Measurements from ENCODE around the gene TACC2. TPM values are rescaled to one million over a fixed set of nuclear protein-coding genes. Genes with fewer than 3 reads are reported as not detected.
A peak's percentile ranks its signal among the peaks of the same experiment; 100 is the strongest.

TACC2 gene
- total RNA-seq, 2 experiments from 2014 or later, result not detected

- CTCF ChIA-PET, result interaction anchor here (0.8 to 1.2 kb wide), 2 partner anchors 14 to 157 kb away, joined by 3 to 4 read pairs; no protein-coding TSS in a partner anchor
- H3K27me3 Mint-ChIP-seq, result peaks cover 5% of the 10 kb centered on the region
- no peak for ATAC-seq
These were observed 153.1 kb downstream of the TACC2 start for GRCh38 chr10:122141821-122142640.

DNA sequence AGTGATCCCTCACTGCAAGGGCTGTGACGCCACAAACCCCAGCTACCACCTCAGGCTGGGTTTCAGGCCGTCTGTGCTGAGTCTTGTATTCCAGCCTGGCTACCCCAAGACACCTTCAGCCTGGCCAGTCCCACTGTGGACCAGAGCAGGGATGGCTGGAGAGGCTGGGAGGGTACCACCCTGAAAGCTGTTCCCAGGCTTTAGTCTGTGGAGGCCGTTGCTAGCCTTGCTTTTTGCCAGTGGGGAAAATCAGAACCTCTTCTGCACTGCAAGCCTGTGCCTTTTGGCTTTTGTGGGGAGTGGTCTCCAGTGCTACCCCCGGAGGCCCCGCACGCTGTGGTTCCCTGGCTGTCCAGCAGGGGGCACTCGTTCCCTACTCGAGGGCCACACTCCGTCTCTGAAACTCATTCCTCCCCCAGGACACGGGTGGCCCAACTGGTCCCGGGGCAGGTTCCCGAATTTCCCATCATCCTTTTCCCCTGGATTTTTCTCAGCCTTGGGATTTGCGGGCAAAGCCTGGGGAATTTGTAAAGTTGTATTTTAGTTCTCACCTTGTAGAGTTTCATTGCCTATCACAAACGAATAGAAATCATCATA, 153.8 kb downstream of the TACC2 start:
- Mint-ChIP-seq H3K27ac (no peak overlapping the region), H3K9me3 (ENCODE audit: low read depth) (peaks cover 3% of the 10 kb centered on the region), H3K36me3 (no peaks in the 10 kb centered on the region), H3K4me3 (no peak overlapping the region), H3K27me3 (peaks cover 5% of the 10 kb centered on the region), H3K4me1 (no peaks in the 10 kb centered on the region)
- DNase-seq (peak; percentile 41), ATAC-seq (no peak)
- CTCF ChIA-PET, result interaction anchor here (0.8 to 1.2 kb wide), 2 partner anchors 15 to 156 kb away, joined by 3 to 4 read pairs; no protein-coding TSS in a partner anchor

More at GRCh38 chr10:122141821-122142640, 153.1 kb downstream of the TACC2 start:
- Mint-ChIP-seq H3K36me3 (no peaks in the 10 kb centered on the region), H3K4me3 (no peak overlapping the region), H3K9me3 (ENCODE audit: low read depth) (peaks cover 3% of the 10 kb centered on the region), H3K4me1 (no peaks in the 10 kb centered on the region), H3K27ac (no peak overlapping the region)
- DNase-seq, result no peak

DNA sequence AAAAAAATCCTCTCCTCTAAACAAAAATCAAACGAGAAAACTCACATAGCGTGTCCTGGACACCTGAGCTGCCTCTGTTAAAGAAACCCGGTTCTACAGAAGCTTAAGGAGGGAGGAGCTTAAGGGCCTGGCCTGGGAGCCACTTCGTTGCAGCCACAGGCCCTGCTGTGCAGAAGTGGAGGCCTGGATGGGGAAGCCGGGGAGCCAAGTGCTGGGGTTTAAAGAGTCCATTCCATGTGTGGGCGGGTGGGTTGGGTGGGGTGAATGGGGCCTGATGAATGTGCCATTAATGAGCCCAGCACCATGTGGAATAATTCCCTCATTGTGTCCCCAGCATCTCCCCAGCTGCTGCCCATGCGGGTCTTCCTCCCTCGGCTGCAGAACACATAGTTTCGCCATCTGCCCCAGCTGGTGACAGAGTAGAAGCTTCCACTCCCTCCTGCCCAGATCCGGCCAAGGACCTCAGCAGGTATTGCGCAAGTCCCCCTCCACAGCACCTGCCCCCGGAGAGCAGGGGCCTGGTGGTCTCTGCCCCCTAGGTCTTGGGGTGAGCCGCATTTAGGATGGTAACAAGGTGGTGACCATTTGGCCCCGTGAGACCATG, 154.4 kb downstream of the TACC2 start:
- CTCF ChIA-PET, result interaction anchor here (1.2 kb wide), 1 partner anchor 16 kb away, joined by 4 read pairs; no protein-coding TSS in a partner anchor
- no peak for ATAC-seq
- Mint-ChIP-seq H3K9me3 (ENCODE audit: low read depth) (peaks cover 3% of the 10 kb centered on the region), H3K27me3 (peaks cover 5% of the 10 kb centered on the region), H3K27ac (no peak overlapping the region), H3K4me1 (no peaks in the 10 kb centered on the region), H3K4me3 (no peak overlapping the region), H3K36me3 (no peaks in the 10 kb centered on the region)
- no peak for DNase-seq

DNA sequence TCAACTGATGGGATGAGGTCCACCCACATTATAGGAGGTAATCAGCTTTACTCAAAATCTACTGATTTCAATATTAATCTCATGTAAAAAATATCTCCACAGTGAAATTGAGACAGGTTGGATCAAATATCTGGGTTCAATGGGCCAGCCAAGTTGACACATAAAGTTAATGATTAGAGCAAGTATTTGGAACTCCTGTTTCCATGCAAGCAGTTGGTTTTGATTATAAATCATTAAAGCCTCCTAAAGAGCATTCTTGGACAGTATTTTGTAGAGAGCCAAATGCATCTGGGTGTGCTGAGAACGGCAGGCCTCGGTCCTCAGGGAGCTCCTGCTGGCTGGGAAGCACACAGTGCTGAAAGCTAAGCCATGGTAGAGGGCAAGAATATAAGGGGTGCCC, 155.2 kb downstream of the TACC2 start:
- ATAC-seq (no peak), DNase-seq (no peak)
- Mint-ChIP-seq H3K27me3 (peaks cover 5% of the 10 kb centered on the region), H3K9me3 (ENCODE audit: low read depth) (peaks cover 3% of the 10 kb centered on the region), H3K4me3 (no peak overlapping the region), H3K4me1 (no peaks in the 10 kb centered on the region), H3K36me3 (no peaks in the 10 kb centered on the region), H3K27ac (no peak overlapping the region)
- CTCF ChIA-PET, result interaction anchor here (1.5 kb wide), 1 partner anchor 9 kb away, joined by 3 read pairs; no protein-coding TSS in a partner anchor

DNA sequence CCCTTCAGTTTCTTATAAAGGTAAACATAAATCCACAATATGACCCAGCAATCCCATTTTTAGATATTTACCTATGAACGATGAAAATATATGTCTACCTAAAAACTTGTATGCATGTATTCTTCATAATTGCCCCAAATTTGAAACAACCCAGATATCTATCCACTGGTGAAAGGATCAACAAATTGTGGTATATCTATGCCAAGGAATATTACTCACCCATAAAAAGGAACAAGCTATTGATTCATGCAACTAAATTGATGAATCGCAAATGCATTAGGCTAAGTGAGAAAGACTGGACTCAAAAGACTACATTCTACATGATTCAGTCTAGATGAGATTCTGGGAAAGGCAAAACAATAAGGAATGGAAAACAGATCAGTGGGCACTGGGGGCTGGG, 156.2 kb downstream of the TACC2 start:
- Mint-ChIP-seq H3K36me3 (no peaks in the 10 kb centered on the region), H3K4me3 (no peak overlapping the region), H3K4me1 (no peaks in the 10 kb centered on the region), H3K27me3 (peaks cover 5% of the 10 kb centered on the region), H3K27ac (no peak overlapping the region), H3K9me3 (ENCODE audit: low read depth) (peaks cover 3% of the 10 kb centered on the region)
- DNase-seq, result no peak
- ATAC-seq, result no peak
- CTCF ChIA-PET, result interaction anchor here (1.5 kb wide), 1 partner anchor 10 kb away, joined by 3 read pairs; no protein-coding TSS in a partner anchor

- Mint-ChIP-seq H3K27ac (no peak overlapping the region), H3K9me3 (ENCODE audit: low read depth) (peaks cover 3% of the 10 kb centered on the region), H3K4me3 (no peak overlapping the region), H3K4me1 (no peaks in the 10 kb centered on the region), H3K36me3 (no peaks in the 10 kb centered on the region), H3K27me3 (no peaks in the 10 kb centered on the region)
- DNase-seq (no peak), ATAC-seq (no peak)
- CTCF ChIA-PET, result no interaction called here
These were observed 158.7 kb downstream of the TACC2 start for GRCh38 chr10:122147663-122148062.

DNA sequence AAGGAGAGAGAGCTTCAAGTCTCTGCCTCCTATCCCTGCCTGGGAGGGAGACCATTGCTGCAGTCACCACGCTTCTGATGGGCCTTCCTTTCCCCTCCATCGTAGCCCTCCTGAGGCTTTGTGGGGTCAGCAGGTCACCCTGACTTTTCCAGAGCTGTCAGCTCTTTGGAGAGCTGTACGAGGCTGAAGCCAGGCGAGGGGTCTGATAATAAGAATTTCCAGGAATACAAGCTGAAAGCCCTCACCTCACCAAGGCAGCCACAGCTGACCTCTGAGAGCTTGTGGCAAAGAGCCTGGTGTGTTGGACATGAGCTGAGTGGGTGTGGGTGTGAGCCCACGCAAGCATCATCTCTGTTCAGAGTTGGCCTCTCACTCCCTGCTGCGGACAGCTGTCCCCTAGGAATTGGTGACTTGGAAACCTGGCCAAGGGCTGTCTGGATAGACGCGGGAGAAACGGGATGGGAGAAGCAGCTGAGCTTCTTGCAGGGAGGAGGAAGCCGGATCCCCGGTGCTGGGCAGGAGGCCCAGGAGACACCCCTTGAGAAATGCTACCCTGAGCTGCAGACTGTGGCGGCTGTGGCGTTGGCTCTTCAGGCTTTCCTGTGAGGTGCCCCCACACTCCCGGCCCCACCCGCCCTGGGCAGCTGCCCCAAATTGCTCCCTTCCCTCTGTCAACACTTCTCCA, 160.1 kb downstream of the TACC2 start:
- peaks cover 3% of the 10 kb centered on the region for H3K9me3 Mint-ChIP-seq (ENCODE audit: low read depth)
- H3K4me1 Mint-ChIP-seq, result no peaks in the 10 kb centered on the region
- DNase-seq (no peak), ATAC-seq (no peak)
- no peak overlapping the region for H3K27ac Mint-ChIP-seq
- H3K27me3 Mint-ChIP-seq, result no peaks in the 10 kb centered on the region
- CTCF ChIA-PET, result no interaction called here
- no peak overlapping the region for H3K4me3 Mint-ChIP-seq
- H3K36me3 Mint-ChIP-seq, result no peaks in the 10 kb centered on the region

DNA sequence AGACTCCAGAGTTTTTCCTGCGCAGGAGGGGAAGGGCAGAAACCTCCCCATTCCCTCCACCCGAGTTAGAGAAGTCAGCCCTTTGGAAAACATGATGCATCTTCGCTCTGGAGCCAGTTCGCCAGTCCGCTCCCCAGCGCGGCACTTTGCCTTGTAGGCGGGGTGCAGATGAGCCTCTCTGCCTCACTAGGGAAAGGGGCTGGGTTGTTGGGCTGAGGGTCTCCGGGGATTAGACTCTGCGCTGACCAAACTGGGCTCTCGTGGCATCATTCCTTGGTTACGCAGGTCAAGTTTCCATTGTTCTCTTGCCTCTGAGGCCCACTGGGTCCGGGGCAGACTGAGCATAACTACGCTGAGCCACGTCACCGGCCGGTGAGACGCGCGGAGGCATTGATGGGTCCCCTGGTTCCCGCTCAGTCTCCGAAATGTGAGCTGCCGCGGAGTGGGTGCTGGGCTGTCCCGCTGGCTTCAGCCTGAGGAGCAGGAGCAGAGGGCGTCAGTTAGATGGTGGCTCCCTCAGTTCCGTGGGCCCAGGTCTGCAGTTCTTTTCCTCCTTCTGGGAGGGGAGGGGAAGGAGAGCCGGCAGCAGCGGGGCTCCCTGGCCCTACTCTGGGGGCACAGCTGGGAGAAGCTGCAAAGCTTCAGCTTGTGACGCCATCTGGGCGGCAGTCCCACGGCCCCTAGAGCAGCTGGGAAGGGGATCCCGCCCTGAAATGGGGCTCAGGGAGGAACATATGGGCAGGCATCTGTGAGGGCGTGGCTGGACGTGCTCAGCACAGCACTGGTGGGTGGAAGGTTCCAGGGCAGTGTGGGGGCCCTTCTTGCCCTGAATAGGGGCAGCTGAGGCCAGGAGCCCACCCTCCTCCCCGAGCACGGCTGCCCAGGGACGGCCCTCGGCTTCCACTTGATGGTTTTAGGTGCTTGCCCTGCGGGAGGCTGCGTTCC, 160.9 kb downstream of the TACC2 start:
- H3K4me3 Mint-ChIP-seq, result no peak overlapping the region
- no peak for ATAC-seq
- no peak overlapping the region for H3K27ac Mint-ChIP-seq
- no peaks in the 10 kb centered on the region for H3K36me3 Mint-ChIP-seq
- DNase-seq, result no peak
- peaks cover 3% of the 10 kb centered on the region for H3K27me3 Mint-ChIP-seq
- CTCF ChIA-PET, result no interaction called here
- H3K4me1 Mint-ChIP-seq, result no peaks in the 10 kb centered on the region
- H3K9me3 Mint-ChIP-seq (ENCODE audit: low read depth), result peaks cover 3% of the 10 kb centered on the region

GRCh38 chr10:122151121-122151694, 162.2 kb downstream of the TACC2 start:
- CTCF ChIA-PET, result no interaction called here
- Mint-ChIP-seq H3K4me3 (no peak overlapping the region), H3K9me3 (ENCODE audit: low read depth) (no peaks in the 10 kb centered on the region), H3K36me3 (no peaks in the 10 kb centered on the region), H3K4me1 (no peaks in the 10 kb centered on the region), H3K27me3 (peaks cover 3% of the 10 kb centered on the region), H3K27ac (no peak overlapping the region)
- DNase-seq, result no peak
- no peak for ATAC-seq

- CTCF ChIA-PET, result no interaction called here
- Mint-ChIP-seq H3K27ac (no peak overlapping the region), H3K4me1 (no peaks in the 10 kb centered on the region), H3K9me3 (ENCODE audit: low read depth) (no peaks in the 10 kb centered on the region), H3K27me3 (peaks cover 3% of the 10 kb centered on the region), H3K4me3 (no peak overlapping the region), H3K36me3 (no peaks in the 10 kb centered on the region)
- no peak for DNase-seq
- no peak for ATAC-seq
These were observed 163.6 kb downstream of the TACC2 start for GRCh38 chr10:122152544-122152943.

GRCh38 chr10:122154031-122154544, 165.1 kb downstream of the TACC2 start:
- H3K9me3 Mint-ChIP-seq (ENCODE audit: low read depth), result no peaks in the 10 kb centered on the region
- CTCF ChIA-PET, result interaction anchor here (0.5 kb wide), 1 partner anchor 118 kb away, joined by 3 read pairs; no protein-coding TSS in a partner anchor
- ATAC-seq (no peak), DNase-seq (no peak)
- no peaks in the 10 kb centered on the region for H3K36me3 Mint-ChIP-seq
- H3K27me3 Mint-ChIP-seq, result peaks cover 7% of the 10 kb centered on the region
- no peak overlapping the region for H3K27ac Mint-ChIP-seq
- H3K4me3 Mint-ChIP-seq, result no peak overlapping the region
- no peaks in the 10 kb centered on the region for H3K4me1 Mint-ChIP-seq
